ENCODE measurements around the gene ANKS1B. TPM values are rescaled to one million over a fixed set of nuclear protein-coding genes. Genes with fewer than 3 reads are reported as not detected.

The ANKS1B gene
- total RNA-seq, 1 experiment from 2014 or later: 0.54 TPM

- ATAC-seq (no peak), DNase-seq (ENCODE audit: low read depth, low spot score) (no peak)
- Histone ChIP-seq H3K4me2 (ENCODE audit: low read length) (no peak overlapping the region), H3K4me3 (replicated peaks in 1 of 2; ENCODE audit: low read depth in 1 of 2, low read length in 2 of 2) (no peak overlapping the region), H4K20me1 (ENCODE audit: insufficient read depth) (no peaks in the 10 kb centered on the region), H2AFZ (ENCODE audit: low read depth, low read length, poor library complexity, severe bottlenecking) (no peak overlapping the region), H3K9ac (ENCODE audit: low read length) (no peak overlapping the region), H3K4me1 (ENCODE audit: control insufficient read depth in 1 of 2, insufficient read depth in 2 of 2, low read length in 2 of 2) (no peaks in the 10 kb centered on the region), H3K27ac (ENCODE audit: low read depth, low read length) (no peak overlapping the region), H3K9me3 (ENCODE audit: control insufficient read depth in 1 of 2, insufficient read depth in 1 of 2, low read depth in 1 of 2, low read length in 2 of 2) (no peaks in the 10 kb centered on the region), H3K79me2 (ENCODE audit: insufficient read depth, low read length) (no peaks in the 10 kb centered on the region), H3K36me3 (ENCODE audit: control insufficient read depth in 1 of 2, insufficient read depth in 2 of 2, low read length in 2 of 2) (no peaks in the 10 kb centered on the region), H3K9me2 (ENCODE audit: insufficient read depth) (no peaks in the 10 kb centered on the region), H3K27me3 (ENCODE audit: insufficient read depth, low read length) (peaks cover 20% of the 10 kb centered on the region)
- POLR2A ChIA-PET: no interaction called here
- no TSS peak for BruUV-seq (replicated peaks)
- CTCF ChIA-PET: no interaction called here
- TF ChIP-seq EGR1 (IDR thresholded peaks at IDR 0.05; ENCODE audit: low read depth): no peak
- TF ChIP-seq SRF (IDR thresholded peaks at IDR 0.05; ENCODE audit: low read depth): no peak
- no peak for TF ChIP-seq TCF7L2 (IDR thresholded peaks at IDR 0.05; ENCODE audit: borderline replicate concordance, extremely low read depth, insufficient read depth, insufficient read length)
- no peak for TF ChIP-seq ELF1 (IDR thresholded peaks at IDR 0.05; ENCODE audit: borderline replicate concordance, low read depth)
- no peak for TF ChIP-seq EZH2phosphoT487 (IDR thresholded peaks at IDR 0.05; ENCODE audit: borderline replicate concordance)
- TF ChIP-seq MAX (IDR thresholded peaks at IDR 0.05): no peak
- TF ChIP-seq CTCF (IDR thresholded peaks at IDR 0.05 in 2 of 3, conservative IDR thresholded peaks at IDR 0.05 in 1 of 3; ENCODE audit: borderline replicate concordance in 1 of 3, insufficient read depth in 1 of 3, low read depth in 2 of 3, low read length in 2 of 3): no peak
- TF ChIP-seq POLR2A (IDR thresholded peaks at IDR 0.05; ENCODE audit: borderline replicate concordance, extremely low read depth, insufficient read depth, insufficient read length): no peak
- TF ChIP-seq JUND (IDR thresholded peaks at IDR 0.05): no peak
- no peak for TF ChIP-seq REST (IDR thresholded peaks at IDR 0.05; ENCODE audit: low read depth)
- no peak for TF ChIP-seq RAD21 (IDR thresholded peaks at IDR 0.05; ENCODE audit: low read depth)
- no peak for TF ChIP-seq CEBPB (IDR thresholded peaks at IDR 0.05; ENCODE audit: low read depth)
- TF ChIP-seq ZFX (IDR thresholded peaks at IDR 0.05): no peak
- TF ChIP-seq ZNF274 (IDR thresholded peaks at IDR 0.05; ENCODE audit: low read depth, low read length): no peak
- TF ChIP-seq ZBTB33 (IDR thresholded peaks at IDR 0.05; ENCODE audit: extremely low read depth, insufficient replicate concordance, low read length): no peak
- no peak for TF ChIP-seq SP1 (IDR thresholded peaks at IDR 0.05; ENCODE audit: low read depth)
- TF ChIP-seq ATF3 (IDR thresholded peaks at IDR 0.05): no peak
- TF ChIP-seq FOSL1 (IDR thresholded peaks at IDR 0.05; ENCODE audit: low read depth): no peak
- no peak for TF ChIP-seq SIN3A (IDR thresholded peaks at IDR 0.05; ENCODE audit: low read depth)
- intact Hi-C loops (cut with micrococcal nuclease): no loop called here
- RAD21 ChIA-PET (ENCODE audit: low non-redundant PET in 1 of 2, low total read pairs in 2 of 2, uncharacterized antibody in 2 of 2, unreplicated experiment in 2 of 2): no interaction called here
These were observed 1075.0 kb downstream of the ANKS1B start for GRCh38 chr12:98909746-98910145.

Data from HCT116 (cell line).